NCI-H187 treated with DMSO at 0.1 percent for 48 hours (cell line): ENCODE measurements around the gene WNT2.
"Not testable (repeated sequence)": the region's sequence is repeated elsewhere in the genome, so short reads cannot be mapped to it uniquely, and the experiment has no call there.

Experiments used
- DNase-seq: peaks from one replicate; lab custom pipeline; 2025; lab: John Stamatoyannopoulos, UW

WNT2 gene

GRCh38 chr7:117262546-117262945 lies 60.3 kb downstream of the WNT2 start:
- DNase-seq: no peak

- no peak for DNase-seq
These were observed 63.2 kb downstream of the WNT2 start for GRCh38 chr7:117259615-117260014.

GRCh38 chr7:117251687-117252086 lies 71.2 kb downstream of the WNT2 start:
- no peak for DNase-seq

GRCh38 chr7:117250801-117251200 lies 72.1 kb downstream of the WNT2 start:
- DNase-seq: no peak

- DNase-seq: no peak
These were observed 72.6 kb downstream of the WNT2 start for GRCh38 chr7:117250245-117250644.

- DNase-seq: no peak
These were observed 73.2 kb downstream of the WNT2 start for GRCh38 chr7:117249696-117250095.

- no peak for DNase-seq
These were observed 74.0 kb downstream of the WNT2 start for GRCh38 chr7:117248829-117249228.

- no peak for DNase-seq
These were observed 75.0 kb downstream of the WNT2 start for GRCh38 chr7:117247809-117248208.

GRCh38 chr7:117245703-117246102 lies 77.2 kb downstream of the WNT2 start:
- DNase-seq: not testable (repeated sequence)

GRCh38 chr7:117243390-117243789 lies 79.5 kb downstream of the WNT2 start:
- no peak for DNase-seq

- DNase-seq: no peak
These were observed 81.8 kb downstream of the WNT2 start for GRCh38 chr7:117241088-117241487.

- DNase-seq: no peak
These were observed 83.9 kb downstream of the WNT2 start for GRCh38 chr7:117238937-117239336.

GRCh38 chr7:117238472-117238871 lies 84.4 kb downstream of the WNT2 start:
- DNase-seq: no peak

- DNase-seq: no peak
These were observed 85.2 kb downstream of the WNT2 start for GRCh38 chr7:117237646-117238045.

- DNase-seq: no peak
These were observed 91.9 kb downstream of the WNT2 start for GRCh38 chr7:117231047-117231359.

GRCh38 chr7:117230276-117231046 lies 92.4 kb downstream of the WNT2 start:
- no peak for DNase-seq

- no peak for DNase-seq
These were observed 93.5 kb downstream of the WNT2 start for GRCh38 chr7:117229350-117229749.

GRCh38 chr7:117227091-117227490 lies 95.8 kb downstream of the WNT2 start:
- DNase-seq: no peak

- DNase-seq: no peak
These were observed 97.3 kb downstream of the WNT2 start for GRCh38 chr7:117225536-117225935.
